ENCODE measurements around the gene AP1M1. TPM values are rescaled to one million over a fixed set of nuclear protein-coding genes. Genes with fewer than 3 reads are reported as not detected.
A peak's percentile ranks its signal among the peaks of the same experiment; 100 is the strongest.

The AP1M1 gene
- total RNA-seq, 1 experiment from 2014 or later, result 52.8 TPM

DNA sequence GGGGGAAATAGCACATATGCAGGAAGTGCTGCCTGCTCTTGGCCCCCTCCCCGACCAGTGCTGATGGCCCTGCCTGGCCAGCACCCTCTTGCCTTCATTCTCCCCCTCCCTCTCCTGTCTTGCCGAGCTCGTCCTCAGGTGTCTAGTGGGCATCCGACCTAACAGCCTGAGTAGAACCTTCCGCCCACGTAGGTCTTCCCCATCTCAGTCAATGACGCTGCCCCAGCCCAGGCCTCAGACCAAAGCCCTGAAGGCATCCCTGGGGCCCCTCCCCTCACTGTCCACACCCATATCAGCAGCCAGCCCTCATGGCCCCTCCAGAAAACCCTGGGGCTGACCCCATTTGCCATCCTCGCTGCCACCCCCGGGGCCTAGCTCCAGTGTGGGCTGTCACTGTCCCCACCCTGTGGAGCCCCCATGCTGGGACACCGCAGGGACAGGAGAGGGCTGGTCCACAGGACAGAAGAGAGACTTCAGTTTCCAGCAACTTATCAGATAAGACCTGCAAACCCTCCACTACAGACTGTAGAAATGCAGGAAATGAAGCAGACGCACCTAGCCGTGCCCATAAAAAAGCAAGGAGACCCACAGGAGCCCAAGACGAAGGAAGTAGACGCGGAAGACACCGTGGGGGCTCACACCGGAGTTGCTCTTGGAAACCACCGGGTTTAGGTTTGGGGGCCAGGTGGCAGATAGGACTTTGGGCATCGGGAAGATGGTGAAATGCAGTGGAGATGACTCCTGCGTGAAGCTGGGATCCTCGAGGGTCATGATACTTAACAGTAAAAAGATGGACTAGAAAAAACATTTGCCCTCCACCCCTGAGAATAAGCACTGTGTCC lies 38.3 kb downstream of the AP1M1 start:
- no peaks in the 10 kb centered on the region for H3K9me3 ChIP-seq (ENCODE audit: insufficient read depth, low read depth)
- H3K27me3 ChIP-seq (ENCODE audit: insufficient read depth, low read depth), result no peaks in the 10 kb centered on the region
- H3K4me3 ChIP-seq, result no peak overlapping the region
- no peaks in the 10 kb centered on the region for H3K4me1 ChIP-seq (replicated peaks; ENCODE audit: insufficient read depth)
- ChIA-PET CTCF (no interaction called here), POLR2A (ENCODE audit: unreplicated experiment) (no interaction called here)
- TF ChIP-seq, protein P1, sequence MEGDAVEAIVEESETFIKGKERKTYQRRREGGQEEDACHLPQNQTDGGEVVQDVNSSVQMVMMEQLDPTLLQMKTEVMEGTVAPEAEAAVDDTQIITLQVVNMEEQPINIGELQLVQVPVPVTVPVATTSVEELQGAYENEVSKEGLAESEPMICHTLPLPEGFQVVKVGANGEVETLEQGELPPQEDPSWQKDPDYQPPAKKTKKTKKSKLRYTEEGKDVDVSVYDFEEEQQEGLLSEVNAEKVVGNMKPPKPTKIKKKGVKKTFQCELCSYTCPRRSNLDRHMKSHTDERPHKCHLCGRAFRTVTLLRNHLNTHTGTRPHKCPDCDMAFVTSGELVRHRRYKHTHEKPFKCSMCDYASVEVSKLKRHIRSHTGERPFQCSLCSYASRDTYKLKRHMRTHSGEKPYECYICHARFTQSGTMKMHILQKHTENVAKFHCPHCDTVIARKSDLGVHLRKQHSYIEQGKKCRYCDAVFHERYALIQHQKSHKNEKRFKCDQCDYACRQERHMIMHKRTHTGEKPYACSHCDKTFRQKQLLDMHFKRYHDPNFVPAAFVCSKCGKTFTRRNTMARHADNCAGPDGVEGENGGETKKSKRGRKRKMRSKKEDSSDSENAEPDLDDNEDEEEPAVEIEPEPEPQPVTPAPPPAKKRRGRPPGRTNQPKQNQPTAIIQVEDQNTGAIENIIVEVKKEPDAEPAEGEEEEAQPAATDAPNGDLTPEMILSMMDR (conservative IDR thresholded peaks at IDR 0.05), result no peak
- TF ChIP-seq EZH2 (IDR thresholded peaks at IDR 0.05; ENCODE audit: low read depth), result no peak
- no peaks in the 10 kb centered on the region for H3F3A ChIP-seq (ENCODE audit: insufficient read depth, low read depth)
- no peak overlapping the region for H2AFZ ChIP-seq
- no peaks in the 10 kb centered on the region for H3K36me3 ChIP-seq (ENCODE audit: low read depth)
- H4K20me1 ChIP-seq (ENCODE audit: insufficient read depth), result no peaks in the 10 kb centered on the region
- H3K9me2 ChIP-seq (ENCODE audit: insufficient read depth), result no peaks in the 10 kb centered on the region
- no peaks in the 10 kb centered on the region for H3K79me2 ChIP-seq (ENCODE audit: low read depth)
- no TSS peak for BruUV-seq (replicated peaks)
- no peak overlapping the region for H3K4me2 ChIP-seq
- H3K27ac ChIP-seq, result no peak overlapping the region
- DNase-seq, result no peak
- intact Hi-C loops (cut with micrococcal nuclease; ENCODE audit: unreplicated experiment), result no loop called here

DNA sequence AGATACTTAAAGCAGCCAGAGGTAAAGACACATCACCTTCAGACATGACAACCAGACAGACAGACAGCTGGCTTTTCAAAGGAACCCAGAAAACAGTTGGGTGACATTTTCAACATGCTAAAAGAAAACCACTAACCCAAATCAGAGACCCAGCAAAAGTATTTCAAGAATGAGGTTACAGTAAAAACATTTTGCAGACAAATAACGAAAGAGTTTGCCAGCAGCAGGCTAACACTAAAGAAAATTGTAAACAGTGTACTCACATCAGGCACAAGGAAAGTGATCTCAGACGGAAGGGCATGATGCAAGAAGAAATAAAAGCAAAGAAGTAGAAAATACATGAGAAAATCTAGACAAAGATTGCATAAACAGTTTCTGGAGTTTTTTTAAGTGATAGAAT lies 46.4 kb downstream of the AP1M1 start:
- Histone ChIP-seq H3K79me2 (ENCODE audit: low read depth) (no peaks in the 10 kb centered on the region), H3K27ac (no peak overlapping the region), H2AFZ (no peak overlapping the region), H3K4me3 (no peak overlapping the region), H4K20me1 (ENCODE audit: insufficient read depth) (no peaks in the 10 kb centered on the region), H3F3A (ENCODE audit: insufficient read depth, low read depth) (peaks cover 2% of the 10 kb centered on the region; the same call in 1 of the 2 replicates), H3K9me3 (ENCODE audit: insufficient read depth, low read depth) (no peaks in the 10 kb centered on the region), H3K27me3 (ENCODE audit: insufficient read depth, low read depth) (no peaks in the 10 kb centered on the region), H3K36me3 (ENCODE audit: low read depth) (no peaks in the 10 kb centered on the region), H3K9me2 (ENCODE audit: insufficient read depth) (no peaks in the 10 kb centered on the region), H3K4me2 (no peak overlapping the region), H3K4me1 (replicated peaks; ENCODE audit: insufficient read depth) (no peaks in the 10 kb centered on the region)
- ChIA-PET POLR2A (ENCODE audit: unreplicated experiment) (no interaction called here), CTCF (no interaction called here)
- intact Hi-C loops (cut with micrococcal nuclease; ENCODE audit: unreplicated experiment), result no loop called here
- TF ChIP-seq EZH2 (IDR thresholded peaks at IDR 0.05; ENCODE audit: low read depth), result no peak
- TF ChIP-seq, protein P1 (conservative IDR thresholded peaks at IDR 0.05), result no peak
- no TSS peak for BruUV-seq (replicated peaks)
- no peak for DNase-seq

DNA sequence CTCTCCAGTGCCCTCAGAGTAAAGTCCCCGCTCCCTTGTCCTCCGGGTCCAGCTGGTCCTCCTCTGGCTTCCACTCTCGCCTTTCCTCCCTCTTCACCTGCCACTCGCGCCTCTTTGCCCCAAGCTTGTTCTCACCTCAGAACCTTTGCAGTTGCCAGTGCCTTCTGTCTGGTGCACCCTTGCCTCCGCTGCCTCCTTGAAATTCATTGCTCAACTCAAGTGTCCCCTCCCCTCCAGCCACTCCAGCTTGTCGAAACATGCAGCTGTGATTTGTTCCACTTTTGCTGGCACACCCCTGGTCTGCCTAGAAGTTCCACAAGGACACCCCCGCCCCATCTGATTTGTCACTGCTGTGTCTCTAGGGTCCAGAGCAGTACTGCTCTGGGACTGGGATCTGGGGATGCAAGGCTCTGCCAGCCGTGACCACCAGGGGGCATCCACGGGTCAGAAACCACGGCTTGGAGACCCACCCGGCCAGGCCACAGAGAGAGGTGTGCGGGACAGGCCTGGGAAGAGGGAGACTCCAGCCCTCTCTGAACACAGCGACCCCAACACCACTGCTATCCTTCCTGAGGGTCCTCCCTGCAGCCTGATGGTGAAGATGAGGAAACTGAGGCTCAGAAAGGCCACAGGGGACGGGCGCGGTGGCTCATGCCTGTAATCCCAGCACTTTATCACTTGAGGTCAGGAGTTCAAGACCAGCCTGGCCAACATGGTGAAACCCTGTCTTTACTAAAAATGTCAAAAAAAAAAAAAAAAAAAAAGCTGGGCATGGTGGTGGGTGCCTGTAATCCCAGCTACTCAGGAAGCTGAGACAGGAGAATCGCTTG lies 49.9 kb downstream of the AP1M1 start:
- ChIA-PET CTCF (interaction anchor here (0.6 to 2.0 kb wide), 9 partner anchors 34 to 170 kb away, joined by 4 to 31 read pairs (median 7); no protein-coding TSS in a partner anchor), POLR2A (ENCODE audit: unreplicated experiment) (interaction anchor here (0.5 to 0.6 kb wide), 2 partner anchors 92 to 135 kb away, joined by 6 to 14 read pairs; no protein-coding TSS in a partner anchor)
- H2AFZ ChIP-seq, result no peak overlapping the region
- peaks cover 9% of the 10 kb centered on the region; the same call in 1 of the 2 replicates for H3F3A ChIP-seq (ENCODE audit: insufficient read depth, low read depth)
- H3K9me2 ChIP-seq (ENCODE audit: insufficient read depth), result no peaks in the 10 kb centered on the region
- no peaks in the 10 kb centered on the region for H3K4me1 ChIP-seq (replicated peaks; ENCODE audit: insufficient read depth)
- no peaks in the 10 kb centered on the region for H3K9me3 ChIP-seq (ENCODE audit: insufficient read depth, low read depth)
- no TSS peak for BruUV-seq (replicated peaks)
- TF ChIP-seq, protein P1 (conservative IDR thresholded peaks at IDR 0.05), result peak; percentile 99
- TF ChIP-seq EZH2 (IDR thresholded peaks at IDR 0.05; ENCODE audit: low read depth), result no peak
- H3K4me2 ChIP-seq, result no peak overlapping the region
- H3K4me3 ChIP-seq, result no peak overlapping the region
- H4K20me1 ChIP-seq (ENCODE audit: insufficient read depth), result no peaks in the 10 kb centered on the region
- H3K36me3 ChIP-seq (ENCODE audit: low read depth), result no peaks in the 10 kb centered on the region
- H3K27me3 ChIP-seq (ENCODE audit: insufficient read depth, low read depth), result no peaks in the 10 kb centered on the region
- intact Hi-C loops (cut with micrococcal nuclease; ENCODE audit: unreplicated experiment), result loop anchor here (1.0 to 5.0 kb wide), 3 partner anchors 85 to 170 kb away; no protein-coding TSS in a partner anchor
- H3K79me2 ChIP-seq (ENCODE audit: low read depth), result no peaks in the 10 kb centered on the region
- no peak overlapping the region for H3K27ac ChIP-seq
- DNase-seq, result peak; percentile 48 to 79

Measured in PC-9 (cell line).